H1 (cell line): ENCODE measurements around the gene NME7. TPM values are rescaled to one million over a fixed set of nuclear protein-coding genes. Genes with fewer than 3 reads are reported as not detected.

Source experiments
- MAFK ChIP-seq: IDR thresholded peaks from 2 replicates; pipeline ENCODE4 v1.6.1; 2012; ENCODE audit warnings: low read depth, mild to moderate bottlenecking, improper control_type of control experiment, low read length
- NRF1 ChIP-seq: IDR thresholded peaks from 2 replicates; pipeline ENCODE4 v1.6.1; 2011; ENCODE audit warnings: mild to moderate bottlenecking, low read depth, low read length, improper control_type of control experiment
- TEAD4 ChIP-seq: IDR thresholded peaks from 2 replicates; pipeline ENCODE4 v1.6.1; 2012; ENCODE audit warnings: low read depth, low read length, inconsistent platforms, mixed read lengths
- polyA plus RNA-seq, 7 experiments: library from polyadenylated mRNA; depleted of rRNA in 3 of 7; stranded (reverse) in 5 of 7; unstranded in 2 of 7; fragments of >200 nt in 5 of 7; fragments of 200-250 nt in 2 of 7; gene quantifications; 1 replicate in 5 of 7; 2 replicates in 1 of 7; 4 replicates in 1 of 7; pipeline versions ENCODE4 v1.2.1 to v1.2.3, GENCODE V29; 2011 to 2013; ENCODE audit warnings: missing spikeins in 2 of 7, mixed read lengths in 2 of 7
- total RNA-seq: library from RNA; stranded (reverse); fragmentation: NEBNext Ultra II Directional; extraction: Animal tissue kit (Norgen Biotek cat#: 25700); gene quantifications from 2 replicates; pipeline ENCODE4 v1.2.1, GENCODE V29; 2021

The NME7 gene
- total and polyA plus RNA-seq, 2 of the 8 experiments (the other 6 are each of a cell fraction or from before 2014, with no cell fraction given) = 11.6 to 28.5 TPM

- no peak for TF ChIP-seq NRF1
- no peak for TF ChIP-seq MAFK
- TF ChIP-seq TEAD4 = no peak
Measured at GRCh38 chr1:169163059-169163458, 204.5 kb downstream of the NME7 start (continued).
